ENCODE results near the gene SLC35B4. TPM values are rescaled to one million over a fixed set of nuclear protein-coding genes. Genes with fewer than 3 reads are reported as not detected.

The SLC35B4 gene
- total RNA-seq, 2 experiments from 2014 or later, result 18.9 to 20.8 TPM

DNA sequence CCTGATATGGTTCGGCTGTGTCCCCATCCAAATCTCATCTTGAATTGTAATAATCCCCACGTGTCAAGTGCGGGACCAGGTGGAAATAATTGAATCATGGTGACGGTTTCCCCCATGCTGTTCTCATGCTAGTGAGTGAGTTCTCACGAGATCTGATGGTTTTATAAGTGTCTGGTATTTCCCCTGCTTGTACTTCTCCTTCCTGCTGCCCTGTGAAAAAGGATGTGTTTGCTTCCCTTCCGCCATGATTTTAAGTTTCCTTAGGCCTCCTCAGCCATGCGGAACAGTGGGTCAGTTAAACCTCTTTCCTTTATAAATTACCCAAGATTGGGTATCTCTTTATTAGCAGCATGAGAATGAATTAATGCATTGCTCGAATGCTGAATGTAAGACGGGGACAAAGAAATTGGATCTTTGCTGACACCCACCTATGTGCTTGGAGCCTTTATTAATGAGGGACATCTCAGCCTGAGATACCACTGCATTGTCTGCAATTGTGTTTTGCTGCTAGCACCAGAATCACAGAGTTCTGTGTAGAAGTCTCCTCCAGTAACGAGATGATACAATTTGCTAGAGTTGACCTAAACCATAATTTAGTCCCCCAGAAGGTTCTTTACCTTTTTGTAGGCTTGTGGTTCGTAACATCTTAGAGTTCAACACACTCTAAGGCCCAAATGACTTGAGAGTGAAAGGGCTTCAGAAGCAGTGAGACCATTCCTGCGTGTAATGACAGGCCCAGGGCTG, 28.6 kb downstream of the SLC35B4 start:
- Mint-ChIP-seq H3K27ac (no peak overlapping the region), H3K36me3 (ENCODE audit: low read depth) (no peaks in the 10 kb centered on the region), H3K4me3 (no peak overlapping the region), H3K9me3 (ENCODE audit: insufficient read depth) (no peaks in the 10 kb centered on the region), H3K27me3 (ENCODE audit: low read depth) (peaks cover 6% of the 10 kb centered on the region), H3K4me1 (ENCODE audit: low read depth) (no peaks in the 10 kb centered on the region)
- ChIA-PET POLR2A (no interaction called here), CTCF (interaction anchor here (0.6 kb wide), 1 partner anchor 132 kb away, joined by 4 read pairs; no protein-coding TSS in a partner anchor)
- no peak for DNase-seq
- no peak for ATAC-seq

DNA sequence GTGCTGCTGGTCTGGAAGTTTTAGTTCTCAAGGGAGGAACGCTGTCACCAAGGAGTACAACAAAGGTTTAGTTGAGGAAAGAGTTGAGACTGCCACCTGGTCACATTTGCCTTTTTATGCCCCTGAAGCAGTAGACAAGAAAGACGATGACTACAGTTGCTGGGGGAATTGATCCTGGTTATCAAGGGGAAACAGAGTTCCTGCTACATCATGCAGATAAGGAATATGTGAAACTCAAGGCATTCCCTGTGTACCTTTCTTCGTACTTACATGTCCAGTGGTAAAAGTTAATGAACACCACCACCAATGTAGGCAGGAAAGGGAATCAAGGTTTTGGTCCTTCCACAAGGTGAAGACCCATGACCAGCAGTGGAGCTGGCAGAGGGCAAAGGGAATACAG, 31.8 kb downstream of the SLC35B4 start:
- Mint-ChIP-seq H3K27ac (no peak overlapping the region), H3K4me1 (ENCODE audit: low read depth) (no peaks in the 10 kb centered on the region), H3K36me3 (ENCODE audit: low read depth) (no peaks in the 10 kb centered on the region), H3K4me3 (no peak overlapping the region), H3K9me3 (ENCODE audit: insufficient read depth) (no peaks in the 10 kb centered on the region), H3K27me3 (ENCODE audit: low read depth) (peaks cover 13% of the 10 kb centered on the region)
- no peak for ATAC-seq
- no peak for DNase-seq
- ChIA-PET POLR2A (no interaction called here), CTCF (no interaction called here)

DNA sequence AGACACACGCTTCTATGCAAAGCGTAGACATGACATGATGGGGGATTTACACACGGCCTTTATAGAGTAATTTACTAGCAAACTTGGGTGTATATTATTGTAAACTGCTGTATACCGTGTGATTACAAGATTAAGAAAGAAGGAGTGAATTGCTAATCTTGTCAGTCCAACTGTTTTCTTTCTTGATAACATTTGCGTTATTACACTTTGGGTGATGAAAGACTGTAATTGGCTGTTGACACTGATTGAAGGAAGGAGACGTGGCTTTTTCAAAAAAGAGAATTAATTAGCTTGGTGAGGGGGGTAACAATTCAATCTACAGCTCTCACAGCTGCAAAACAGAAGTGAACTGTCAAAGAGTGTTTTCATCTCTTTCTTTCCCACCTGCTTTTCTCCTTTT, 32.7 kb downstream of the SLC35B4 start:
- no peak for ATAC-seq
- CTCF ChIA-PET, result no interaction called here
- H3K9me3 Mint-ChIP-seq (ENCODE audit: insufficient read depth), result no peaks in the 10 kb centered on the region
- no peaks in the 10 kb centered on the region for H3K36me3 Mint-ChIP-seq (ENCODE audit: low read depth)
- DNase-seq, result no peak
- H3K27me3 Mint-ChIP-seq (ENCODE audit: low read depth), result peaks cover 20% of the 10 kb centered on the region
- H3K27ac Mint-ChIP-seq, result no peak overlapping the region
- POLR2A ChIA-PET, result no interaction called here
- H3K4me1 Mint-ChIP-seq (ENCODE audit: low read depth), result no peaks in the 10 kb centered on the region
- H3K4me3 Mint-ChIP-seq, result no peak overlapping the region

DNA sequence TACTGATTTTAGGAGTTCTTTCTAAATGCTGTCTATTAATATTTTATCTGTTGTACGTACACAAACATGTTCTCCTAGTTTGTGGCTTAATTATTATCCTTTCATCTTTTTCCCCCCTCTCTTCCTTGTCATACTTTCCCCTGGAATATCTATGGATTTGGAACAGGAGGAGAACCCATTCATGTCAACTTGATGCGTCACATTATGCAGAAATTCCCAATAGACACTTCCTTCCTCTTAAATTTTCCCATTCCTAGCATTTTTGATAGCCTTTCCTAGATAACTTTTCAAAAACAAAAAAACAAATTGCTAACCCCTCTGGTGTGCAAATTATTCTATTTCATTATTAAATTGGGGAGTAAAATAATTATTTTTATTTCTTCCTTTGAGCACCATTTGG, 36.2 kb downstream of the SLC35B4 start:
- Mint-ChIP-seq H3K27me3 (ENCODE audit: low read depth) (peaks cover 29% of the 10 kb centered on the region), H3K4me3 (no peak overlapping the region), H3K36me3 (ENCODE audit: low read depth) (no peaks in the 10 kb centered on the region), H3K9me3 (ENCODE audit: insufficient read depth) (no peaks in the 10 kb centered on the region), H3K4me1 (ENCODE audit: low read depth) (no peaks in the 10 kb centered on the region), H3K27ac (no peak overlapping the region)
- ChIA-PET POLR2A (no interaction called here), CTCF (no interaction called here)
- DNase-seq, result no peak
- ATAC-seq, result no peak

DNA sequence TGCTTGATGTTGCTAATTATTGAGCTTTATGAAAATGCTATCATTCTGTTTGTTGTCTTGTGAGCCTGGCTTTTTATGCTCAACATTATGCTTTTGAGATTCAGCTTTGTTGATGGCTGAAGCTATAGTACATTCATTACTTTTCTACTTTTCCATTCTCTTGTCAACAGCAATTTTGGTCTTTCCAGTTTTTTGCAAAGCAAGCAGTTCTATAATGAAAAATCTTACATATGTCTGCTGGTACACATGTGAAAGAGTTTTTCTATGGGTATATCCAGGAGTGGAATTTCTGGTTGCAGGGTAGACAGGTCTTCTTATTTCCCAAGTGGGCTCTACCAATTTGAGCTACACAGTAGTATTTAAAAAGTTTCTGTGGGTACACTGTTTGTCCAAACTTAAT, 36.8 kb downstream of the SLC35B4 start:
- Mint-ChIP-seq H3K9me3 (ENCODE audit: insufficient read depth) (no peaks in the 10 kb centered on the region), H3K27ac (no peak overlapping the region), H3K36me3 (ENCODE audit: low read depth) (no peaks in the 10 kb centered on the region), H3K4me1 (ENCODE audit: low read depth) (no peaks in the 10 kb centered on the region), H3K27me3 (ENCODE audit: low read depth) (peaks cover 27% of the 10 kb centered on the region), H3K4me3 (no peak overlapping the region)
- CTCF ChIA-PET, result no interaction called here
- no peak for ATAC-seq
- DNase-seq, result no peak
- POLR2A ChIA-PET, result no interaction called here

DNA sequence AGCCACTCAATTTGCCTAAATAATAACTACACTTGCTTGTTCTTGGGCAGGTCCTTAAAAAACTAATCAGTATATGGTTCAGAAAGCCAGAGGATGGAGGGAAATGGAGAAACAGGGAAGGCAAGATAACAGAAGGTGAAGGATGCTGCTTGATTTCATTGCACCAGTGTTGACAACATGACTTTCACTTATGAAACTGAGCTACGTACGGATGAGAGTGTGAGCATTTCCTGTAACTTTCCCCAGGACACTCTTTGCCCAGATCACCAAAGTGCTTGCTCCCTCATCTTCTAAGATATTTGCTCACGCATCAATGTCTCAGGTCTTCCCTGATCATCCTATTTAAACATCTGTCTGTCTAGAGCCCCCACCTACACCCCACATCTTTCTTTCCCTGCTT, 37.4 kb downstream of the SLC35B4 start:
- Mint-ChIP-seq H3K27me3 (ENCODE audit: low read depth) (peaks cover 27% of the 10 kb centered on the region), H3K9me3 (ENCODE audit: insufficient read depth) (no peaks in the 10 kb centered on the region), H3K4me1 (ENCODE audit: low read depth) (no peaks in the 10 kb centered on the region), H3K4me3 (no peak overlapping the region), H3K36me3 (ENCODE audit: low read depth) (no peaks in the 10 kb centered on the region), H3K27ac (no peak overlapping the region)
- CTCF ChIA-PET, result no interaction called here
- no peak for DNase-seq
- POLR2A ChIA-PET, result no interaction called here
- no peak for ATAC-seq

DNA sequence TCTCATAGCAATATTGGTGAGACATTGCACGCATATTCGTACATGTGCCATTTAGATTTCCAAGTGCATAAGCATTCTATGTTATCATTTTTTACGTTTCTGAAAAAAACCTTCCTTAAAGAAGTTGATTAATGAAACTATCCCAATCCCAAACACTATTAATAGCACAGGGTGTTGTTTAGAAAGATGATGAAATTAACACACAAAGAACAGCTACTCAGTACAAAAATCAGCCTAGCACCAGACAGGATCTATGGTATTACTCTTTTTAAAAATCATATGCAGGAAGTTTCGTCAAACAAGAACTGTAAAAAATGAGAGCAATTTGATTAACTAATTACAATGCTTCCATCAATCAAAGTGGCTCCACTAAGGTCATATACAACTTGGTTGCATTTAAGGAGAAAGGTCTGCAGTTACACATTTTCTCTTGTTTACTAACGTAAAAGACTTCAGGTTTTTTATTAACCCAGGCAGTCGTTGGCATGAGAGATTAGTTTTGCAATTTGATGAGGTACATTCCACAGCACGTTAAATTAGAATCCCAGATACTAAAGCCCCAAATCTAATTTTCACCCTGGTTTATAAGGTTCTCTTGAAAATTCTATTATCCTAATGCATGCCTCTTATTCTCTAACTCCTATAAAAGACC, 38.1 kb downstream of the SLC35B4 start:
- Mint-ChIP-seq H3K36me3 (ENCODE audit: low read depth) (no peaks in the 10 kb centered on the region), H3K4me3 (no peak overlapping the region), H3K4me1 (ENCODE audit: low read depth) (no peaks in the 10 kb centered on the region), H3K9me3 (ENCODE audit: insufficient read depth) (no peaks in the 10 kb centered on the region), H3K27me3 (ENCODE audit: low read depth) (peaks cover 23% of the 10 kb centered on the region), H3K27ac (no peak overlapping the region)
- ChIA-PET POLR2A (no interaction called here), CTCF (no interaction called here)
- DNase-seq (no peak), ATAC-seq (no peak)

DNA sequence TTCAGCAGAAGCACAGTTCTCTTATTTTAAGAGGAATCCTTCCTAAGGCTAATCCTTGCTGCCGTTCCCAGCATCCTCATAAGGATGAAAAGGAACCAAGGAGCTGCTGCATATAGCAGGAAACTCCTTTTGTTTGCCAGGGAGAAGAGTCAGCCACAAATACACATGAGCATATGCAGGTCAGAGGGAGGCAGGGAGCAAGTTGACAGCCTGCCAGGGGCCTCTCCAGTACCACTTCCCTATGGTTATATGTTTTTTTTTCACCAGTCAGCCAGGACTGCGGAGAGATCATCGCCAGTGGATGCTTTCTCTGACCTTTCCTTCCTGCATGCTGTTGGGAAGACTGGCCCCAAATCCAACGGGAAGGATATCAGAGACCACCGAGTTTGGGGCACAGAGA, 39.8 kb downstream of the SLC35B4 start:
- peaks cover 32% of the 10 kb centered on the region for H3K27me3 Mint-ChIP-seq (ENCODE audit: low read depth)
- no peaks in the 10 kb centered on the region for H3K36me3 Mint-ChIP-seq (ENCODE audit: low read depth)
- H3K4me1 Mint-ChIP-seq (ENCODE audit: low read depth), result no peaks in the 10 kb centered on the region
- no peaks in the 10 kb centered on the region for H3K9me3 Mint-ChIP-seq (ENCODE audit: insufficient read depth)
- H3K27ac Mint-ChIP-seq, result no peak overlapping the region
- DNase-seq, result no peak
- no peak overlapping the region for H3K4me3 Mint-ChIP-seq
- ChIA-PET CTCF (no interaction called here), POLR2A (no interaction called here)
- ATAC-seq, result no peak

DNA sequence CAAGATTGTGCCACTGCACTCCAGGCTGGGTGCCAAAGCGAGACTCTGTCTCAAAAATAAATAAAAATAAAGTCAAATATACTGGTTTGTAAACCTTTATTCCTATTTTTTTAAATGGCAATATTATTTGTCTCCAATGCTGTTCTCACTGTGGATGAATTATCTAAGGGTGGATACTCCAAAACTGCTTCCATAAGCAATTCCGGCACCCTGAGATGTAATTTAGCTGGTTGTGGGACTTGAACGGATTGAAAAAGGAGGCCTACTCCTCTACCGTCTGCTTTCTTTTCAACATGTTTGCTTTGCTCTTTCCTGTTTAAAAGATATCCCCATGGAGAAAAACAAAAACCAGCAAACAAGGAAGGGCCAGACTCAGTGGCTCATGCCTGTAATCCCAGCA, 54.4 kb downstream of the SLC35B4 start:
- Mint-ChIP-seq H3K27ac (no peak overlapping the region), H3K9me3 (ENCODE audit: insufficient read depth) (no peaks in the 10 kb centered on the region), H3K4me3 (no peak overlapping the region), H3K4me1 (ENCODE audit: low read depth) (no peaks in the 10 kb centered on the region), H3K36me3 (ENCODE audit: low read depth) (no peaks in the 10 kb centered on the region), H3K27me3 (ENCODE audit: low read depth) (peaks cover 5% of the 10 kb centered on the region)
- POLR2A ChIA-PET, result no interaction called here
- CTCF ChIA-PET, result no interaction called here
- no peak for DNase-seq
- ATAC-seq, result no peak

DNA sequence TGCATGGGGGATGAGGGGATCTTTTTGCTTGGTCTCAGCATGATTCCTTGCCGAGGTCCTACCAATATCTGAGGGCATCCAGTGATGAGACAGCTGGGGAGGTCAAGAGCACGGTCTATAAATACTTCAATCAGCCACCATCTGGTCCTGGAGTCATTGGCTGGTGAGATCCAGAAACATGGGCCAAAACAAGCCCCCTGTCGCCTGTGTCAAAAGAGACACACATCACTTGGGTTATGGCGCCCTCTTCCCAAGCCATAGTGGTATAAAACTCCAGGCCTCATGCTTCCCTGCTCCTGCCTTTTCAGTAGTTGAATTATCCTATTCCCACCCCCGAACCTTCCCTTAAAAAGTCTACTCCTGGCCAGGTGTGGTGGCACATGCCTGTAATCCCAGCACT, 60.9 kb downstream of the SLC35B4 start:
- Mint-ChIP-seq H3K4me1 (ENCODE audit: low read depth) (no peaks in the 10 kb centered on the region), H3K4me3 (no peak overlapping the region), H3K9me3 (ENCODE audit: insufficient read depth) (no peaks in the 10 kb centered on the region), H3K27ac (no peak overlapping the region), H3K36me3 (ENCODE audit: low read depth) (no peaks in the 10 kb centered on the region), H3K27me3 (ENCODE audit: low read depth) (no peaks in the 10 kb centered on the region)
- ChIA-PET CTCF (no interaction called here), POLR2A (no interaction called here)
- DNase-seq, result no peak
- ATAC-seq, result no peak

DNA sequence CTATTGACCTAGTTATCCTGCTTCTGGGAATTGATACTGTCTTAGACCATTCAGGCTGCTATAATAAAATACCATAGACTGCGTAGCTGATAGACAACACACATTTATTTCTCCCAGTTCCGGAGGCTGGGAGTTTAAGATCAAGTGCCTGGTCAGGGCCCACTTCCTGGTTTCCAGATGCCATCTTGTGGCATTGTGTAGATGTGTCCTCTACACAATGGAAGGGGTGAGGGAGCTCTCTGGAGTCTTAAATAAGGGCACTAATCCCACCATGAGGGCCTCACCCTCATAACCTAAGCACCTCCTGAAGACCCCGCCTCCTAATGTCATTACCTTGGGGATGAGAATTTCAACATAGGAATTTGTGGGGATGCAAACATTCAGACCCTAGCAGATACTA, 62.4 kb downstream of the SLC35B4 start:
- no peak overlapping the region for H3K27ac Mint-ChIP-seq
- ChIA-PET POLR2A (no interaction called here), CTCF (no interaction called here)
- H3K9me3 Mint-ChIP-seq (ENCODE audit: insufficient read depth), result no peaks in the 10 kb centered on the region
- DNase-seq (no peak), ATAC-seq (no peak)
- no peak overlapping the region for H3K4me3 Mint-ChIP-seq
- H3K36me3 Mint-ChIP-seq (ENCODE audit: low read depth), result no peaks in the 10 kb centered on the region
- H3K4me1 Mint-ChIP-seq (ENCODE audit: low read depth), result no peaks in the 10 kb centered on the region
- no peaks in the 10 kb centered on the region for H3K27me3 Mint-ChIP-seq (ENCODE audit: low read depth)

DNA sequence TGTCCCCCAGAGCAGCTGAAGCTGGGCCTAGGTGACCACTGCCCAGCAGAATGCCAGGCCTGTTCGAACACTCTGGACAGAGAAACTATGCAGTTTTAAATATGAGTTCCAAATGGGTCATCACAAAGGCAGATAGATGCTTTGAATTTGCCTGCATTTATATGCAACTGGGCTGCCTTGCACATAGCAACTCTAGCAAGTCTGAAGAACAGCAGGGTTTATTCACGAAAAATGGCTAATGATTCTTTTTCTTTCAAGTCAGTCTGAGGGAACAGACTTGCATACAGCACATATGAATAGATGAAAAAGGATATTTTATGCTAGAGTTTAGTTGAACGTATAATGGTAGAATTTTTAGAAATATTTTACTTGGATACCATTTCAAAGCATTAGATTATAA, 68.5 kb downstream of the SLC35B4 start:
- no peaks in the 10 kb centered on the region for H3K9me3 Mint-ChIP-seq (ENCODE audit: insufficient read depth)
- no peak overlapping the region for H3K4me3 Mint-ChIP-seq
- no peak overlapping the region for H3K27ac Mint-ChIP-seq
- no peak for ATAC-seq
- H3K4me1 Mint-ChIP-seq (ENCODE audit: low read depth), result no peaks in the 10 kb centered on the region
- POLR2A ChIA-PET, result no interaction called here
- DNase-seq, result no peak
- CTCF ChIA-PET, result no interaction called here
- H3K36me3 Mint-ChIP-seq (ENCODE audit: low read depth), result no peaks in the 10 kb centered on the region
- H3K27me3 Mint-ChIP-seq (ENCODE audit: low read depth), result no peaks in the 10 kb centered on the region

DNA sequence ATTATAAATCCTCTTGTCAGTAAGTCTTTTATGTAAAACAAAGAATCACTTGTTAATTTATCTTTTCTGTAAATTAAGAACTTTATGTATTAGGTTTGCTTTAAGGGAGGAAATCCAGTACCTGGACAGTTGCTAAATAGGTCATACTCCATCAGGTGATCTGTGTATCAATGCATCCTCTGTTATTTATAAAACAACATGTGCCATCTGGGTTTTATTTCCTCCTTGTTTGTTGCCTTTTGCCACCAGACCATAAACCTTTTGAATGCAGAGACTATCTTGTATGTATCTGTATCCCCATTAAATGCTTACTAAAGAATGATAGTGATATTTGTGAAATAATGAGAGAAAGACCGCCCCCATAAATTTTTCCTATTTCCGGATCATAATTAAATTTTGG, 70.0 kb downstream of the SLC35B4 start:
- POLR2A ChIA-PET, result no interaction called here
- ATAC-seq (no peak), DNase-seq (no peak)
- no peaks in the 10 kb centered on the region for H3K9me3 Mint-ChIP-seq (ENCODE audit: insufficient read depth)
- CTCF ChIA-PET, result no interaction called here
- no peaks in the 10 kb centered on the region for H3K27me3 Mint-ChIP-seq (ENCODE audit: low read depth)
- no peak overlapping the region for H3K4me3 Mint-ChIP-seq
- H3K36me3 Mint-ChIP-seq (ENCODE audit: low read depth), result no peaks in the 10 kb centered on the region
- no peak overlapping the region for H3K27ac Mint-ChIP-seq
- no peaks in the 10 kb centered on the region for H3K4me1 Mint-ChIP-seq (ENCODE audit: low read depth)

Measured in activated CD8-positive, alpha-beta T cell treated with anti-CD3 and anti-CD28 coated beads, Interleukin-2, amount 10 ng/mL, durations not matched to agents 7 days and 5 days (primary cell).